NCI-H1417 treated with DMSO at 0.1 percent for 48 hours (cell line): Measurements from ENCODE around the gene NOP16.
A peak's percentile ranks its signal among the peaks of the same experiment; 100 is the strongest.

ENCODE experiments used
- DNase-seq: peaks from one replicate; lab custom pipeline; 2025; lab: John Stamatoyannopoulos, UW

The NOP16 gene

GRCh38 chr5:176386491-176386890 is 1.9 kb downstream of the NOP16 start:
- DNase-seq: no peak

GRCh38 chr5:176384991-176385390 is 3.4 kb downstream of the NOP16 start:
- DNase-seq: no peak

- no peak for DNase-seq
Observed at GRCh38 chr5:176384366-176384930, 4.0 kb downstream of the NOP16 start.

- DNase-seq: no peak
Observed at GRCh38 chr5:176383961-176384360, 4.4 kb downstream of the NOP16 start.

- DNase-seq: no peak
Observed at GRCh38 chr5:176383248-176383905, 5.0 kb downstream of the NOP16 start.

GRCh38 chr5:176382721-176383120 is 5.7 kb downstream of the NOP16 start:
- no peak for DNase-seq

- no peak for DNase-seq
Observed at GRCh38 chr5:176381979-176382378, 6.4 kb downstream of the NOP16 start.

GRCh38 chr5:176381423-176381822 is 7.0 kb downstream of the NOP16 start:
- no peak for DNase-seq

- no peak for DNase-seq
Observed at GRCh38 chr5:176379881-176380280, 8.5 kb downstream of the NOP16 start.

- DNase-seq: no peak
Observed at GRCh38 chr5:176373100-176373818, 15.1 kb downstream of the NOP16 start.

- no peak for DNase-seq
Observed at GRCh38 chr5:176371621-176372539, 16.5 kb downstream of the NOP16 start.

- no peak for DNase-seq
Observed at GRCh38 chr5:176369934-176370711, 18.3 kb downstream of the NOP16 start.

- DNase-seq: no peak
Observed at GRCh38 chr5:176368726-176369125, 19.7 kb downstream of the NOP16 start.

- DNase-seq: no peak
Observed at GRCh38 chr5:176366232-176366894, 22.0 kb downstream of the NOP16 start.

- no peak for DNase-seq
Observed at GRCh38 chr5:176365351-176366231, 22.8 kb downstream of the NOP16 start, which contains the start of gene ARL10. ARL10 (plus strand) TSS chr5:176365487; CDS start chr5:176365564, 77 bp downstream.

GRCh38 chr5:176364765-176365350 is 23.5 kb downstream of the NOP16 start:
- DNase-seq: no peak

GRCh38 chr5:176362233-176362490 is 26.2 kb downstream of the NOP16 start:
- no peak for DNase-seq

GRCh38 chr5:176361437-176362232 is 26.8 kb downstream of the NOP16 start, which contains the start of gene KIAA1191:
KIAA1191 (minus strand) TSS chr5:176361764; CDS start chr5:176359508, 2,256 bp downstream.
- peak; percentile 15 for DNase-seq
